NCI-H526 (cell line): ENCODE results near the gene ZNF414.

Source experiments
- DNase-seq, 2 experiments: peaks; one replicate each; lab custom pipeline; 2025; lab: John Stamatoyannopoulos, UW

Gene ZNF414

GRCh38 chr19:8463365-8463764 is 50.6 kb downstream of the ZNF414 start:
- no peak for DNase-seq

- no peak for DNase-seq
These were observed 51.4 kb downstream of the ZNF414 start for GRCh38 chr19:8462571-8462970.

- no peak for DNase-seq
These were observed 52.1 kb downstream of the ZNF414 start for GRCh38 chr19:8461891-8462290.

GRCh38 chr19:8461376-8461775 is 52.6 kb downstream of the ZNF414 start:
- DNase-seq = no peak

GRCh38 chr19:8460516-8461298 is 53.3 kb downstream of the ZNF414 start:
- DNase-seq = no peak
